Gastroesophageal sphincter (tissue), 4 donors: Measurements from ENCODE around the gene PRX. TPM values are rescaled to one million over a fixed set of nuclear protein-coding genes. Genes with fewer than 3 reads are reported as not detected.
"Not testable (repeated sequence)": the region's sequence is repeated elsewhere in the genome, so short reads cannot be mapped to it uniquely, and the experiment has no call there.

ENCODE experiments used
- ATAC-seq: fragments of 150-250 bp; one replicate; pipeline ENCODE4 v1.9.1; 2016; ENCODE audit warnings: mild to moderate bottlenecking, moderate library complexity
- H3K27ac ChIP-seq, 4 donors: fragments of 200-600 bp; sonication (generic) in 3 of 4; 1 replicate in 3 of 4; 2 replicates in 1 of 4; pipeline ENCODE4 v1.5.1; 2016 to 2019
- H3K27me3 ChIP-seq: fragments of 200-600 bp; sonication (generic); one replicate; pipeline ENCODE4 v1.5.1; 2019
- H3K36me3 ChIP-seq, 2 donors: fragments of 200-600 bp; sonication (generic); one replicate each; pipeline ENCODE4 v1.5.1; 2019; ENCODE audit warnings: control low read depth in 1 of 2
- H3K4me1 ChIP-seq, 3 donors: fragments of 200-600 bp; sonication (generic); 1 replicate in 2 of 3; 2 replicates in 1 of 3; pipeline ENCODE4 v1.5.1; 2016 to 2019; ENCODE audit warnings: control low read depth in 2 of 3
- H3K4me3 ChIP-seq, 2 donors: fragments of 200-600 bp; sonication (generic); one replicate each; pipeline ENCODE4 v1.5.1; 2019; ENCODE audit warnings: mild to moderate bottlenecking in 1 of 2, moderate library complexity in 1 of 2
- H3K9me3 ChIP-seq, 3 donors: fragments of 200-600 bp; sonication (generic); one replicate each; pipeline ENCODE4 v1.5.1; 2017 to 2019; ENCODE audit warnings: control low read depth in 2 of 3
- EP300 ChIP-seq: sonication (generic); formaldehyde crosslinking; IDR thresholded peaks from one replicate; pipeline ENCODE4 v1.6.1; 2017; ENCODE audit warnings: antibody characterized with exemption, mild to moderate bottlenecking
- POLR2A ChIP-seq, 2 donors: fragments of 450-650 bp; IDR thresholded peaks; one replicate each; pipeline ENCODE4 v1.6.1; 2017; ENCODE audit warnings: antibody characterized with exemption in 2 of 2, mild to moderate bottlenecking in 2 of 2, moderate library complexity in 1 of 2
- POLR2AphosphoS5 ChIP-seq: sonication (generic); formaldehyde crosslinking; IDR thresholded peaks from one replicate; pipeline ENCODE4 v1.6.1; 2017; ENCODE audit warnings: antibody characterized with exemption
- WGBS, 2 donors: methylation state at CpG; one replicate each; pipeline ENCODE4 v1.1.5; 2018; ENCODE audit warnings: low coverage in 1 of 2; 5-methylcytosine and 5-hydroxymethylcytosine counted together
- total RNA-seq, 4 donors: library from RNA; depleted of rRNA; stranded (reverse); fragments of >200 nt; gene quantifications; one replicate each; pipeline ENCODE4 v1.1.0, GENCODE V29; 2016
- TF ChIP-seq, protein P1 (sequence below), 4 experiments: fragments of 200-600 bp in 2 of 4; fragments of 450-650 bp in 2 of 4; sonication (generic) in 1 of 4; IDR thresholded peaks; one replicate each; pipeline ENCODE4 v1.5.1; 2017 to 2019; ENCODE audit warnings: antibody characterized with exemption in 4 of 4, mild to moderate bottlenecking in 2 of 4, moderate library complexity in 2 of 4

The PRX gene
- total RNA-seq, 4 donors from 2014 or later = 4.5 to 12.7 (median 6.7) TPM

DNA sequence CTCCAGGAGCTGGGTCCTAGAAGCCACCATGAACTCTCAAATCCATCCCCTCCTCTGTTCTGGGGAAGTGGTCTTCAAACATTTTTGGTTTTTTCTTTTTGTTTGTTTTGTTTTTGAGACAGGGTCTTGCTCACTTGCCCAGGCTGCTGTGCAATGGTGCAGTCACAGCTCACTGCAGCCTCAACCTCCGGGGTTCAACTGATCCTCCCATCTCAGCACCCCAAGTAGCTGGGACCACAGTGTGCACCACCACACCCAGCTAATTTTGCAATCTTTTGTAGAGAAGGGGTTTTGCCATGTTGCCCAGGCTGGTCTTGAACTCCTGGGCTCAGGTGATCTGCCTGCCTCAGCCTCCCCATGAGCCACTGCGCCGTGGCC lies 45.4 kb upstream of the PRX start:
- 60 to 100% methylated on average over 1 of the region's 3 CpGs for WGBS, 2 donors
- no peak overlapping the region for H3K27ac ChIP-seq
- H3K27me3 ChIP-seq = no peaks in the 10 kb centered on the region
- no peaks in the 10 kb centered on the region for H3K9me3 ChIP-seq
- H3K4me3 ChIP-seq = no peak overlapping the region
- TF ChIP-seq, protein P1, sequence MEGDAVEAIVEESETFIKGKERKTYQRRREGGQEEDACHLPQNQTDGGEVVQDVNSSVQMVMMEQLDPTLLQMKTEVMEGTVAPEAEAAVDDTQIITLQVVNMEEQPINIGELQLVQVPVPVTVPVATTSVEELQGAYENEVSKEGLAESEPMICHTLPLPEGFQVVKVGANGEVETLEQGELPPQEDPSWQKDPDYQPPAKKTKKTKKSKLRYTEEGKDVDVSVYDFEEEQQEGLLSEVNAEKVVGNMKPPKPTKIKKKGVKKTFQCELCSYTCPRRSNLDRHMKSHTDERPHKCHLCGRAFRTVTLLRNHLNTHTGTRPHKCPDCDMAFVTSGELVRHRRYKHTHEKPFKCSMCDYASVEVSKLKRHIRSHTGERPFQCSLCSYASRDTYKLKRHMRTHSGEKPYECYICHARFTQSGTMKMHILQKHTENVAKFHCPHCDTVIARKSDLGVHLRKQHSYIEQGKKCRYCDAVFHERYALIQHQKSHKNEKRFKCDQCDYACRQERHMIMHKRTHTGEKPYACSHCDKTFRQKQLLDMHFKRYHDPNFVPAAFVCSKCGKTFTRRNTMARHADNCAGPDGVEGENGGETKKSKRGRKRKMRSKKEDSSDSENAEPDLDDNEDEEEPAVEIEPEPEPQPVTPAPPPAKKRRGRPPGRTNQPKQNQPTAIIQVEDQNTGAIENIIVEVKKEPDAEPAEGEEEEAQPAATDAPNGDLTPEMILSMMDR (IDR thresholded peaks at IDR 0.05) = no peak
- no peak for TF ChIP-seq EP300
- no peak for TF ChIP-seq POLR2A (IDR thresholded peaks at IDR 0.05)
- no peak for TF ChIP-seq POLR2AphosphoS5
- H3K36me3 ChIP-seq = peaks cover 0 to 54% of the 10 kb centered on the region in 2 donors
- no peak for ATAC-seq
- H3K4me1 ChIP-seq = peaks cover 0 to 15% (median 0%) of the 10 kb centered on the region in 3 donors

DNA sequence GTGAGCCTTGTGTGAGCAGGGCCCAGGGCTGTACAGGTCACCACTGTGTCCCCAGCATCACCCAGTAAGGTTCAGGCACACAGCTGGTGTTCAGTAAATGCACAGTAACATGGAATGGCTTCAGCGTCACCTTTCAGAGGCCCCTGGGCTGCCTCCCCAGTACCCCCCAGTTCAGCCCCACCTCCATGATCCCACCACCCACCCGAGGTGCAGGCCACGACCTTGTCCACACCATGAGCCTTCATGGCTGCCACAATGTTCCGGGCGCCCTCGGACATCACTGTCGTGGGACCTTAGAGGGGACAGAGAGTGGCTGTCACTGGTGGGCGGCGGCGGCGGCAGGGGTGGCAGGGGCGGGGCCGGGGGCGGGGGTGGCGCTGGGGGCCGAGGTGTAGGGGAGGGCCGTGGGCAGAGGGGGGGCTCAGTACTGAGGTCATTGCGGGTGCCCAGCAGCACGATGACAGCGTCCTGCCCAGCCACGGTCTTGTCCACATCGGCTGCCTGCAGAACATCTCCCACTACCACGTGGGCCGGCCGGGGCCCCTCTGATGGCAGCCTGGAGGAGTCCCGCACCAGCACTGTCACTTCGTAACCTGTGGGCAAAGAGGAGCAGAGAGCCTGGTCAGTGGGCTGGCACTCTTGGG lies 44.9 kb upstream of the PRX start:
- Histone ChIP-seq H3K9me3 (no peaks in the 10 kb centered on the region), H3K4me1 (peaks cover 0 to 10% (median 0%) of the 10 kb centered on the region in 3 donors), H3K27ac (no peak overlapping the region), H3K4me3 (no peak overlapping the region), H3K36me3 (peaks cover 0 to 59% of the 10 kb centered on the region in 2 donors), H3K27me3 (no peaks in the 10 kb centered on the region)
- TF ChIP-seq EP300 (no peak), POLR2A (IDR thresholded peaks at IDR 0.05) (no peak), POLR2AphosphoS5 (no peak)
- TF ChIP-seq, protein P1 (IDR thresholded peaks at IDR 0.05) = no peak
- no peak for ATAC-seq
- no CpG with 5 or more reads among the region's 27 CpGs for WGBS, 2 donors

DNA sequence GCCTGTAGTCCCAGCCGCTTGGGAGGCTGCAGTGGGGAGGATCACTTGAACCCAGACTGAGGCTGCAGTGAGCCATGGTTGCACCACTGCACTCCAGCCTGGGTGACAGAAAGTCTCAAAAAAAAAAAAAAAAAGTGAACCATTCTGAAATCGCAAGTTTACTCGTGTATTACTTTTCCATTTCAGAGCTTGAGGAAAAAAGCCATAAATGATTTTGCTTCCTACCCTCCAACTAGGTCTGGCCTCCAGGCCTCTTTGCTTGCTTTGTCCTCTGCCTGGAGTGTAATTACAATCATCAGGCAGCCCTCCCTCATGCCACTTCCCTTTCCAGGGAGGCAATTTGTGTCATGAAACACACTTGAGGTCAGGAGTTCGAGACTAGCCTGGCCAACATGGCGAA lies 43.9 kb upstream of the PRX start:
- no peak overlapping the region for H3K4me3 ChIP-seq
- no peak for ATAC-seq
- peaks cover 0 to 62% of the 10 kb centered on the region in 2 donors for H3K36me3 ChIP-seq
- H3K4me1 ChIP-seq = peaks cover 0 to 9% (median 0%) of the 10 kb centered on the region in 3 donors
- WGBS, 2 donors = 90% methylated on average over 4 to 5 of the region's 5 CpGs
- H3K27ac ChIP-seq = no peak overlapping the region
- no peak for TF ChIP-seq EP300
- TF ChIP-seq, protein P1 (IDR thresholded peaks at IDR 0.05) = no peak
- no peak for TF ChIP-seq POLR2A (IDR thresholded peaks at IDR 0.05)
- TF ChIP-seq POLR2AphosphoS5 = no peak
- no peaks in the 10 kb centered on the region for H3K9me3 ChIP-seq
- H3K27me3 ChIP-seq = no peaks in the 10 kb centered on the region

DNA sequence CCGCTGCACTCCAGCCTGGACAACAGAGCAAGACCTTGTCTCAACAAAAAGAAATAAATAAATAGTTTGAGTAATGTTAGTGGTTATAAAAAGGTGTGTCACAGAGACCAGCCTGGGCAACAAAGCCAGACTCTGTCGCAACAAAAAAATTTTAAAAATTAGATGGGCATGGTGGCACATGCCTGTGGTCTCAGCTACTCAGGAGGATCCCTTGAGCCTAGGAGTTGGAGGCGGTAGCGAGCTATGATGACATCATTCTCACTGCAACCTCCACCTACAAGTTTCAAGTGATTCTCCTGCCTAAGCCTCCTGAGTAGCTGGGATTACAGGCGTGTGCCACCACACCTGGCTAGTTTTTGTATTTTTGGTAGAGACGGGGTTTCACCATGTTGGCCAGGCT lies 40.8 kb upstream of the PRX start:
- H3K36me3 ChIP-seq = peaks cover 0 to 79% of the 10 kb centered on the region in 2 donors
- not testable (repeated sequence) for H3K9me3 ChIP-seq, H3K27ac ChIP-seq, ATAC-seq, H3K27me3 ChIP-seq, H3K4me1 ChIP-seq, H3K4me3 ChIP-seq
- WGBS, 2 donors = 87 to 91% methylated on average over 5 of the region's 6 CpGs

DNA sequence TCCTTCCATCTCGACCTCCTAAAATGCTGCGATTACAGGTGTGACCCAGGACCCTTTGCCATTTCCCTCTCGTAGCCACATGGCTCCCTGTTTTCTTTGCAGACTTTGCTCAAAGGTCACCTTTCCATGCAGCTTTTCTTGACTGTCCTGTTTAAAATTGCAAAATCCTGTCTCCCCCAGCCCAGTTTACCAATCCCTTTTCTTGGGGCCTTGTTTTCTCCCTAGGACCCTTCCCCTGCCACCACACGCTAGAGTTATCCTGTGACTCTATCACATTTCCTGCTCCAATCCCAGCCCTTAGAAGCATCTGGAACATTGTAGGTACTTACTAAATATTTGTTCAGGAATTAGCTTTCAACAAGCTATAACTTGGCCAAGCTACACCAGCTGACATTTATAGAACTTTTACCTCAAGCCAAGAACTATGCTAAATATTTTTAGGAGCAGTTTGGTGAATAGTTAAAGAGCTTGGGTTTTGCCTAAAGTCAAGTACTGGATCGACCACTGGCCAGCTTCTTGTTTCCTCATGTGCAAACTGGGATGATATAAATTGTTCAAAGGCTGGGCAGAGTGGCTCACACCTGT lies 40.1 kb upstream of the PRX start:
- no peak for TF ChIP-seq POLR2AphosphoS5
- no peak for TF ChIP-seq POLR2A (IDR thresholded peaks at IDR 0.05)
- Histone ChIP-seq H3K4me1 (no peaks in the 10 kb centered on the region), H3K4me3 (no peak overlapping the region), H3K27ac (no peak overlapping the region), H3K9me3 (no peaks in the 10 kb centered on the region), H3K36me3 (peaks cover 0 to 82% of the 10 kb centered on the region in 2 donors), H3K27me3 (no peaks in the 10 kb centered on the region)
- ATAC-seq = no peak
- WGBS, 2 donors = 73 to 83% methylated on average over 5 of the region's 5 CpGs

DNA sequence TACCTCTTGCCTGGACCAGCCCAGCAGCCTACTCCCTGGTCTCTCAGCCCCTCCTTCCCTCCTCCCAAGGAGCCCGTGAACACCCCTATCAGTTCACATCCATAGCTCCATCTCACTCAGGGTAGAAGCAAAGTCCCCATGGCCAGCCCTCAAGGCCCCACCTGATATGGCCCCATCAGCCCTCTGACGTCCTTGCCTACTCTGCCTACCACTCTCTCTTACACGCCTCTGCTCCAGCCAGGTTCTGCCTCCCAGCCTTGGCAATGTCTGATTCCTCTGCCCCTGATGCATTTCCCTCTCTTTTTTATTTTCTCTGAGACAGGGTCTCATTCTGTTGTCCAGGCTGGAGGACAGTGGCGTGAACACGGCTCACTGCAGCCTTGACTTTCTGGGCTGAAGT lies 38.8 kb upstream of the PRX start:
- Histone ChIP-seq H3K4me3 (no peak overlapping the region), H3K9me3 (no peaks in the 10 kb centered on the region), H3K27ac (no peak overlapping the region), H3K36me3 (peaks cover 0 to 82% of the 10 kb centered on the region in 2 donors), H3K4me1 (no peaks in the 10 kb centered on the region), H3K27me3 (no peaks in the 10 kb centered on the region)
- WGBS, 2 donors = 39 to 67% methylated on average over 3 to 5 of the region's 5 CpGs
- ATAC-seq = no peak
- no peak for TF ChIP-seq POLR2A (IDR thresholded peaks at IDR 0.05)
- no peak for TF ChIP-seq EP300
- TF ChIP-seq POLR2AphosphoS5 = no peak
- TF ChIP-seq, protein P1 (IDR thresholded peaks at IDR 0.05) = no peak
